SHP77 treated with DMSO at 0.1 percent for 48 hours (cell line): Measurements from ENCODE around the gene TIMM13.
"Not testable (repeated sequence)": the region's sequence is repeated elsewhere in the genome, so short reads cannot be mapped to it uniquely, and the experiment has no call there.

Experiments used
- DNase-seq: peaks from one replicate; lab custom pipeline; 2025; lab: John Stamatoyannopoulos, UW

TIMM13 gene

GRCh38 chr19:2427429-2428320 is at the start of gene TIMM13:
TSS of gene TIMM13 (minus strand) at chr19:2427586. CDS start at chr19:2427533, 53 bp downstream.
- peak; percentile 88 for DNase-seq

- DNase-seq: no peak
Measured at GRCh38 chr19:2476451-2477140, 49.2 kb upstream of the TIMM13 start.

- peak; percentile 68 for DNase-seq
Measured at GRCh38 chr19:2475702-2476450, 48.5 kb upstream of the TIMM13 start, which contains the start of gene GADD45B. TSS of gene GADD45B (plus strand) at chr19:2476127. CDS start at chr19:2476359, 232 bp downstream.

GRCh38 chr19:2475018-2475701 is 47.8 kb upstream of the TIMM13 start:
- DNase-seq: no peak

- DNase-seq: peak; percentile 30
Measured at GRCh38 chr19:2474232-2475017, 47.0 kb upstream of the TIMM13 start.

- DNase-seq: not testable (repeated sequence)
Measured at GRCh38 chr19:2469915-2470200, 42.5 kb upstream of the TIMM13 start.

- DNase-seq: no peak
Measured at GRCh38 chr19:2469102-2469914, 41.9 kb upstream of the TIMM13 start.

- no peak for DNase-seq
Measured at GRCh38 chr19:2468596-2468995, 41.2 kb upstream of the TIMM13 start.

- DNase-seq: no peak
Measured at GRCh38 chr19:2464389-2464788, 37.0 kb upstream of the TIMM13 start.

- not testable (repeated sequence) for DNase-seq
Measured at GRCh38 chr19:2463694-2464093, 36.3 kb upstream of the TIMM13 start.

GRCh38 chr19:2462635-2463421 is 35.4 kb upstream of the TIMM13 start:
- no peak for DNase-seq

- DNase-seq: no peak
Measured at GRCh38 chr19:2461751-2462634, 34.6 kb upstream of the TIMM13 start.

- DNase-seq: no peak
Measured at GRCh38 chr19:2460245-2460644, 32.9 kb upstream of the TIMM13 start.

GRCh38 chr19:2458776-2459175 is 31.4 kb upstream of the TIMM13 start:
- not testable (repeated sequence) for DNase-seq

- DNase-seq: no peak
Measured at GRCh38 chr19:2458054-2458453, 30.7 kb upstream of the TIMM13 start.

GRCh38 chr19:2457394-2458037 is 30.1 kb upstream of the TIMM13 start:
- DNase-seq: no peak

GRCh38 chr19:2455851-2456570 is 28.6 kb upstream of the TIMM13 start:
- no peak for DNase-seq
